ENCODE results near the gene CSRP3.

Gene CSRP3

DNA sequence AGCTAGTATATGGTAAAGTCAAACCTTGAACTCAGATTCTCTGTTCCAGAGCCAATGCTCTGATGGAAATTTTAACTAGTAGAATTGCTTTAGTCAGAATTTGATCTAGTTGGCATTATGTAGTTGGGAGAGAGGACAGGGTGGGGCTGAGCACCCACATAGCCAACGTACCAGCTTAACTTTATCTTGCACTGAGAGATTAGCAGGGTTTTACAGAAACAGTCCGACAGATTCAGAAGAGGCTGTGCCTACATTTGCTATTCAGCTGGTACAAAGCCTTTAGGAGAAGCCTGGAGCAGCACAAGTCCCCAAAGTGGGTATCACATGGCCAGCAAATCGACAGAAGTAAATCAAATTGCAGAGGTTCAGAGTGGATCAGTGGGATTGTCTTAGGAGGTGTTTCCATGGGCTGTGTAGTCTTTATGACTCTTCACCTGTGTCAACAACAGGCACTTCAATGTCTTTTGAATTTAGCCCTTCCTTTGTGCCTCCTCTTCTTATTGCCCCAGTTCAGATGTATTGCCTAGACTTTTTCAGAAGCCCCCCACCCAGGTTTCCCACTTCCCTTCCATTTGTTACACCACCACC, 7.3 kb upstream of the CSRP3 start:
- no peak for TF ChIP-seq EZH2phosphoT487 (IDR thresholded peaks at IDR 0.05; ENCODE audit: borderline replicate concordance)
- TF ChIP-seq, protein P1, sequence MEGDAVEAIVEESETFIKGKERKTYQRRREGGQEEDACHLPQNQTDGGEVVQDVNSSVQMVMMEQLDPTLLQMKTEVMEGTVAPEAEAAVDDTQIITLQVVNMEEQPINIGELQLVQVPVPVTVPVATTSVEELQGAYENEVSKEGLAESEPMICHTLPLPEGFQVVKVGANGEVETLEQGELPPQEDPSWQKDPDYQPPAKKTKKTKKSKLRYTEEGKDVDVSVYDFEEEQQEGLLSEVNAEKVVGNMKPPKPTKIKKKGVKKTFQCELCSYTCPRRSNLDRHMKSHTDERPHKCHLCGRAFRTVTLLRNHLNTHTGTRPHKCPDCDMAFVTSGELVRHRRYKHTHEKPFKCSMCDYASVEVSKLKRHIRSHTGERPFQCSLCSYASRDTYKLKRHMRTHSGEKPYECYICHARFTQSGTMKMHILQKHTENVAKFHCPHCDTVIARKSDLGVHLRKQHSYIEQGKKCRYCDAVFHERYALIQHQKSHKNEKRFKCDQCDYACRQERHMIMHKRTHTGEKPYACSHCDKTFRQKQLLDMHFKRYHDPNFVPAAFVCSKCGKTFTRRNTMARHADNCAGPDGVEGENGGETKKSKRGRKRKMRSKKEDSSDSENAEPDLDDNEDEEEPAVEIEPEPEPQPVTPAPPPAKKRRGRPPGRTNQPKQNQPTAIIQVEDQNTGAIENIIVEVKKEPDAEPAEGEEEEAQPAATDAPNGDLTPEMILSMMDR (conservative IDR thresholded peaks at IDR 0.05; ENCODE audit: low read length) = no peak
- no peaks in the 10 kb centered on the region for H3F3A ChIP-seq (ENCODE audit: low read depth)
- no peaks in the 10 kb centered on the region for H3K27me3 ChIP-seq (ENCODE audit: insufficient read depth, low read length, poor library complexity, severe bottlenecking)
- no peaks in the 10 kb centered on the region for H4K20me1 ChIP-seq (ENCODE audit: insufficient read depth, low read length, poor library complexity, severe bottlenecking)
- no peak overlapping the region for H3K4me2 ChIP-seq (ENCODE audit: low read depth, low read length, poor library complexity, severe bottlenecking)
- no peaks in the 10 kb centered on the region for H3K9me3 ChIP-seq (ENCODE audit: insufficient read depth, low read depth, low read length)
- no peak overlapping the region for H3K9ac ChIP-seq (ENCODE audit: low read depth, low read length, poor library complexity, severe bottlenecking)
- H3K4me1 ChIP-seq (ENCODE audit: insufficient read depth, low read length, poor library complexity, severe bottlenecking) = peaks cover 28% of the 10 kb centered on the region
- H3K79me2 ChIP-seq (ENCODE audit: insufficient read depth, low read length) = no peaks in the 10 kb centered on the region
- no peaks in the 10 kb centered on the region for H3K9me2 ChIP-seq (replicated peaks; ENCODE audit: low read depth, low read length)
- no peak overlapping the region for H3K4me3 ChIP-seq (ENCODE audit: low read length, poor library complexity, severe bottlenecking)
- no peak overlapping the region for H2AFZ ChIP-seq (ENCODE audit: low read length)
- H3K36me3 ChIP-seq (ENCODE audit: insufficient read depth, low read length) = no peaks in the 10 kb centered on the region

DNA sequence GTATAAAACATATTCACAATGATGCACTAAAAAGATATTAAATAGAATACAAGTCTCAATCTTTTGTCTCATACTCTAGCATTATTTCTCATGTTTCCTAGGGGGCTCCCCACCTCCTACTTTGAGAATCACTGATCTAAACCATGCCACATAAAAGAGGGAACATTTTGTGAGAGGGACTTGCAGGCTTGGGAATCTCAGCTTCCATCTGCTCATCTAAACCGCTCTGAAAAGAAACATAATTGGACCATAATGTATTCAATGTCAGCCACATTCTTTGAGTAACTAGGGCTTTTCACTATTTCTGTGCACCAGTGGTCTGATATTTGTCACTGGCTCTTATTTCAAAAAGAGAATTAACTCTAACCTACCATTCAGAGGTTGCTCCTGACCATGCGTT, 6.4 kb upstream of the CSRP3 start:
- no peaks in the 10 kb centered on the region for H3K36me3 ChIP-seq (ENCODE audit: insufficient read depth, low read length)
- peaks cover 28% of the 10 kb centered on the region for H3K4me1 ChIP-seq (ENCODE audit: insufficient read depth, low read length, poor library complexity, severe bottlenecking)
- H3K9me3 ChIP-seq (ENCODE audit: insufficient read depth, low read depth, low read length) = peaks cover 2% of the 10 kb centered on the region
- no peak overlapping the region for H3K9ac ChIP-seq (ENCODE audit: low read depth, low read length, poor library complexity, severe bottlenecking)
- TF ChIP-seq, protein P1 (conservative IDR thresholded peaks at IDR 0.05; ENCODE audit: low read length) = no peak
- TF ChIP-seq EZH2phosphoT487 (IDR thresholded peaks at IDR 0.05; ENCODE audit: borderline replicate concordance) = no peak
- no peak overlapping the region for H3K4me3 ChIP-seq (ENCODE audit: low read length, poor library complexity, severe bottlenecking)
- H3K9me2 ChIP-seq (replicated peaks; ENCODE audit: low read depth, low read length) = no peaks in the 10 kb centered on the region
- no peaks in the 10 kb centered on the region for H3K79me2 ChIP-seq (ENCODE audit: insufficient read depth, low read length)
- no peaks in the 10 kb centered on the region for H3K27me3 ChIP-seq (ENCODE audit: insufficient read depth, low read length, poor library complexity, severe bottlenecking)
- H4K20me1 ChIP-seq (ENCODE audit: insufficient read depth, low read length, poor library complexity, severe bottlenecking) = no peaks in the 10 kb centered on the region
- H2AFZ ChIP-seq (ENCODE audit: low read length) = no peak overlapping the region
- peaks cover 2% of the 10 kb centered on the region for H3F3A ChIP-seq (ENCODE audit: low read depth)
- no peak overlapping the region for H3K4me2 ChIP-seq (ENCODE audit: low read depth, low read length, poor library complexity, severe bottlenecking)

DNA sequence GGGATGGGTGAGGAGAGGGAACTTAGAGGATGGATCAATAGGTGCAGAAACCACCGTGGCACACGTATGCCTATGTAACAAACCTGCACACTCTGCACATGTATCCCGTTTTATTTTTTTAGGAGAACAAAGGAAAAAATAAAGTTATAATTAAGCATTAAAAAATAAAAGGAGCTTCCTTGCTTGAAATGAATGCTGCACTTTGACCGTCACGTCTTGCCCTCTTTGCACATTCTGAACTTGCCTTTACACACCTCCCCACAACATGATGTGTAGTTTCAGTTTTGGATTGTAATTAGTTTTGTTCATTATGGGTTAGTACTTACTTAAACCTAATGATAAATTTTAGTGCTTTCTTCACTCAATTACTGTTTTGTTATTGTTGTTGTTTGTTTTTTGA, 3.1 kb upstream of the CSRP3 start:
- Histone ChIP-seq H3K4me2 (ENCODE audit: low read depth, low read length, poor library complexity, severe bottlenecking) (no peak overlapping the region), H2AFZ (ENCODE audit: low read length) (no peak overlapping the region), H3K9me2 (replicated peaks; ENCODE audit: low read depth, low read length) (no peaks in the 10 kb centered on the region), H3K9me3 (ENCODE audit: insufficient read depth, low read depth, low read length) (peaks cover 9% of the 10 kb centered on the region), H4K20me1 (ENCODE audit: insufficient read depth, low read length, poor library complexity, severe bottlenecking) (no peaks in the 10 kb centered on the region), H3F3A (ENCODE audit: low read depth) (peaks cover 21% of the 10 kb centered on the region), H3K36me3 (ENCODE audit: insufficient read depth, low read length) (no peaks in the 10 kb centered on the region; the same call in 1 of the 2 replicates), H3K27me3 (ENCODE audit: insufficient read depth, low read length, poor library complexity, severe bottlenecking) (no peaks in the 10 kb centered on the region), H3K4me3 (ENCODE audit: low read length, poor library complexity, severe bottlenecking) (no peak overlapping the region), H3K4me1 (ENCODE audit: insufficient read depth, low read length, poor library complexity, severe bottlenecking) (peaks cover 62% of the 10 kb centered on the region), H3K79me2 (ENCODE audit: insufficient read depth, low read length) (no peaks in the 10 kb centered on the region), H3K9ac (ENCODE audit: low read depth, low read length, poor library complexity, severe bottlenecking) (peak overlapping the region; percentile 22)
- TF ChIP-seq EZH2phosphoT487 (IDR thresholded peaks at IDR 0.05; ENCODE audit: borderline replicate concordance) = no peak

All from Loucy (cell line).